A549 (cell line): ENCODE data around the gene COPA.

Source experiments
- CBX8 ChIP-seq: fragments of 200-600 bp; sonication (generic); IDR thresholded peaks from 2 replicates; pipeline ENCODE4 v1.6.1; 2016
- CEBPB ChIP-seq, 2 experiments: fragments of >200 bp in 1 of 2; sonication (Bioruptor Twin) in 1 of 2; formaldehyde crosslinking in 1 of 2; IDR thresholded peaks; 2 replicates each; pipeline ENCODE4 v1.6.1; 2012 to 2016
- CTCF ChIP-seq: fragments of >200 bp; sonication (Bioruptor Twin); formaldehyde crosslinking; IDR thresholded peaks from 3 replicates; pipeline ENCODE4 v1.5.1; 2016
- EP300 ChIP-seq, 2 experiments: fragments of >200 bp; sonication (Bioruptor Twin); formaldehyde crosslinking; IDR thresholded peaks; 2 replicates in 1 of 2; 3 replicates in 1 of 2; pipeline ENCODE4 v1.6.1; 2016 to 2017
- KDM1A ChIP-seq: fragments of 200-600 bp; sonication (generic); IDR thresholded peaks from 2 replicates; pipeline ENCODE4 v1.6.1; 2016; ENCODE audit warnings: low read depth, mild to moderate bottlenecking
- KDM5A ChIP-seq: fragments of 200-600 bp; sonication (generic); IDR thresholded peaks from 2 replicates; pipeline ENCODE4 v1.6.1; 2016; ENCODE audit warnings: antibody characterized with exemption, mild to moderate bottlenecking
- MAFK ChIP-seq: fragments of 450-650 bp; IDR thresholded peaks from 2 replicates; pipeline ENCODE4 v1.6.1; 2014; ENCODE audit not compliant: partially characterized antibody
- MAX ChIP-seq: IDR thresholded peaks from 2 replicates; pipeline ENCODE4 v1.6.1; 2012
- POLR2A ChIP-seq: IDR thresholded peaks from 2 replicates; pipeline ENCODE4 v1.6.1; 2012; ENCODE audit warnings: mild to moderate bottlenecking, low read length
- USF2 ChIP-seq: fragments of 450-650 bp; IDR thresholded peaks from 2 replicates; pipeline ENCODE4 v1.6.1; 2014; ENCODE audit warnings: antibody characterized with exemption

GRCh38 chr1:160256396-160257046, 86.5 kb downstream of the COPA start:
- TF ChIP-seq CTCF = no peak
- no peak for TF ChIP-seq KDM1A
- no peak for TF ChIP-seq POLR2A
- TF ChIP-seq CBX8 = no peak
- no peak for TF ChIP-seq CEBPB (IDR thresholded peaks at IDR 0.05)
- no peak for TF ChIP-seq KDM5A
- TF ChIP-seq MAFK = no peak
- TF ChIP-seq MAX = no peak
- TF ChIP-seq EP300 (IDR thresholded peaks at IDR 0.05) = no peak
- no peak for TF ChIP-seq USF2
